Naive thymus-derived CD8-positive, alpha-beta T cell (primary cell): ENCODE results near the gene FITM1. TPM values are rescaled to one million over a fixed set of nuclear protein-coding genes. Genes with fewer than 3 reads are reported as not detected.
"Not testable (repeated sequence)": the region's sequence is repeated elsewhere in the genome, so short reads cannot be mapped to it uniquely, and the experiment has no call there.

Experiments used
- ATAC-seq, 2 donors: fragments of 150-1000 bp; cut with Tn5 transposase in 1 of 2; sonication (Bioruptor Pico), chemical (Tn5 transposase) in 1 of 2; 1 replicate in 1 of 2; 2 replicates in 1 of 2; pipeline ENCODE4 v1.10.0; 2021; ENCODE audit warnings: mild to moderate bottlenecking in 2 of 2, moderate library complexity in 2 of 2
- POLR2A ChIA-PET: fragments of 350-600 bp; sonication (Branson Sonifier 250); formaldehyde crosslinking; loops from one replicate; lab custom pipeline; 2021; ENCODE audit warnings: antibody characterized with exemption; lab: Charles Lee
- DNase-seq, 10 donors: peaks; one replicate each; pipeline versions ENCODE4 v3.0.0 to v3.0.0-alpha.2; 2020 to 2022
- H3K27ac Mint-ChIP-seq, 10 donors: one replicate each; pipeline ENCODE4 v1.8.0; 2020 to 2022; ENCODE audit warnings: mild to moderate bottlenecking in 10 of 10, mixed read lengths in 10 of 10, moderate library complexity in 4 of 10, inconsistent platforms in 1 of 10
- H3K27me3 Mint-ChIP-seq, 5 donors: one replicate each; pipeline ENCODE4 v1.8.0; 2021 to 2022; ENCODE audit warnings: mixed read lengths in 5 of 5
- H3K36me3 Mint-ChIP-seq, 3 donors: one replicate each; pipeline ENCODE4 v1.8.0; 2020 to 2022; ENCODE audit warnings: mixed read lengths in 3 of 3, mild to moderate bottlenecking in 2 of 3, inconsistent platforms in 1 of 3
- H3K4me1 Mint-ChIP-seq, 4 donors: one replicate each; pipeline ENCODE4 v1.8.0; 2021 to 2022; ENCODE audit warnings: mixed read lengths in 4 of 4
- H3K4me3 Mint-ChIP-seq, 10 donors: one replicate each; pipeline ENCODE4 v1.8.0; 2020 to 2022; ENCODE audit warnings: mild to moderate bottlenecking in 10 of 10, mixed read lengths in 10 of 10, moderate library complexity in 6 of 10, inconsistent platforms in 1 of 10
- H3K9me3 Mint-ChIP-seq, 9 donors: one replicate each; pipeline ENCODE4 v1.8.0; 2020 to 2022; ENCODE audit warnings: mixed read lengths in 9 of 9, mild to moderate bottlenecking in 3 of 9, inconsistent platforms in 1 of 9, moderate library complexity in 1 of 9
- polyA plus RNA-seq, 3 donors: library from polyadenylated mRNA; unstranded; fragments of 300-500 nt; fragmentation: Illumina TruSeq; gene quantifications; one replicate each; pipeline ENCODE4 v1.2.3, GENCODE V29; 2021
- total RNA-seq, 8 experiments: library from RNA in 2 of 8; stranded (reverse) in 2 of 8; gene quantifications; one replicate each; pipeline ENCODE4 v1.2.3 and lab custom pipeline; 2021 to 2026

Gene FITM1
- total and polyA plus RNA-seq, 5 experiments from 2014 or later: 0.52 to 2.2 (median 0.60) TPM

DNA sequence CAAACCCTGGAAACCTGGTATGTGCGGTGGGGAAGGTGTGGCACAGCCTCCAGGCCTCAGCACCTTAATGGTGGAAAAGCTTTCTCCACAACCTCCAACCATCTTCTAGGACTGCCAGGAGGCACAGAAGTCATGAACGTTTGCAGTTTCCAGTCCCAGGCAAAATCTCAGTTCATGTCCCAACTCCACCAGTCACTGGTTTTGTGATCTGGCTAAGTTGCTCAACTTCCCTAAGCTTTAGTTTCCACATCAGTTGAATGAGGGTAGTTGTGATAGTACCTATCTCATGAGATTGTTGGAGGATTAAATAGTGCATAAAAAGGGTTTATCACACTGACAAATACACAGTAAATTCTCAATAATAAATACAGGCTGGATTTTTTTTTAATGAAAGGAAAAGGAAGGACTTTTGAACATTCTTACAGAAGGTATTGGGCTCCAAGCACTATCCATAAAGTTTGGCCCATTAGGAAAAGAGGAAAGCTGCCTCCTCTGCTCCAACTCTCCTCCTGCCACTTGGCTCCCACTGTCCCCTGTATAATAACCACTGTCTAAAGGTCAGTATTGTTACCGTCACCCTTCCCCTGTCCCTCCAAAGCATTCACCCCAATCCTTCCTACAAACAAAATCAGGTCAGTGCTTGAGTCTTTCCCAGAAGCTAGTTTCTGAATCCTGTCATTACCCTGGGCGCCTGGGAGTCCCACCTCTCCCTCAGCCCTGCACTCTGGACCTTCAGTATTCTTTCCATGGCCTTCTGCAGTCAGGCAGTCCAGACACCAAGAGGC lies 30.1 kb upstream of the FITM1 start:
- Mint-ChIP-seq H3K9me3 (no peaks in the 10 kb centered on the region), H3K27me3 (no peaks in the 10 kb centered on the region), H3K36me3 (peaks cover 4 to 31% (median 26%) of the 10 kb centered on the region in 3 donors), H3K27ac (no peak overlapping the region), H3K4me1 (peaks cover 10 to 19% (median 15%) of the 10 kb centered on the region in 4 donors), H3K4me3 (no peak overlapping the region)
- POLR2A ChIA-PET: interaction anchor here (0.6 to 2.6 kb wide), 3 partner anchors 8 to 241 kb away, joined by 3 to 10 read pairs (median 3); no protein-coding TSS in a partner anchor
- DNase-seq: no peak
- no peak for ATAC-seq

GRCh38 chr14:24100982-24101494 lies 29.4 kb upstream of the FITM1 start:
- POLR2A ChIA-PET: interaction anchor here (0.7 to 2.6 kb wide), 2 partner anchors 8 to 21 kb away, joined by 3 to 10 read pairs; no protein-coding TSS in a partner anchor
- peaks cover 4 to 31% (median 26%) of the 10 kb centered on the region in 3 donors for H3K36me3 Mint-ChIP-seq

DNA sequence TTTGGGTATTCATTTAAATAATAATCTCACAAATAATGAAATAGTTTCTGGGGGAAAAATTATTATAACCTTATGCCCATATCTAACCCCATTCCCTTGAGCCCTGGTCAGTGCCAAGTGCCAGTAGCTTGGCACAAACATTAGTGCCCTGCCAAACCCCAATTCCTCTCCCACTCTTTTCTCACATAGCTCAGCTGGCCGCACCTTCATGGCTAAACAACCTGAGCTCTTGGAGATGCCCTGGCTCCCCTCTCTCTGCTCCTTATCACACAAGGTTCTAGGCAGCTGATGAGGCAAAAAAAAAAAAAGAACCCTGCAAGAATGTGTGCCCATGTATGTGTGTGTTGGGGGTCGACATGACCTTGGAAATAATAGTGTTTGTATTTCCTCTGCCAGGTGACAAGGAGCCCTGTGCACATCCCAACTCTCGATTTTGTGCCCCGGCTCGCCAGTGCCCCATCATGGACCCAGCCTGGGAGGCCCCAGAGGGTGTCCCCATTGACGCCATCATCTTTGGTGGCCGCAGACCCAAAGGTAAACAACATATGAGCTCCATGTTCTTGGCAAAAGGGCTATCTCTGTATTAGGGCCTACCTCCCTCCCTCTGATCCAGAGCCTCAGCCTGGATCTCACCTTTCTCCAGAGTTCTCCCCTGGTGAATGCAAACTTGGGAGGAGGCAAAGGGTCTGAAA lies 28.0 kb upstream of the FITM1 start:
- no peaks in the 10 kb centered on the region for H3K27me3 Mint-ChIP-seq
- H3K27ac Mint-ChIP-seq: peak overlapping the region in 1 of 10 donors; percentile 17
- ATAC-seq (no peak), DNase-seq (no peak)
- no peaks in the 10 kb centered on the region for H3K9me3 Mint-ChIP-seq
- H3K4me1 Mint-ChIP-seq: peaks cover 0 to 8% (median 3%) of the 10 kb centered on the region in 4 donors
- peaks cover 4 to 29% (median 26%) of the 10 kb centered on the region in 3 donors for H3K36me3 Mint-ChIP-seq
- no peak overlapping the region for H3K4me3 Mint-ChIP-seq
- POLR2A ChIA-PET: interaction anchor here (0.8 to 2.6 kb wide), 2 partner anchors 22 to 36 kb away, joined by 3 to 10 read pairs; no protein-coding TSS in a partner anchor

More at GRCh38 chr14:24100982-24101494, 29.4 kb upstream of the FITM1 start:
- H3K9me3 Mint-ChIP-seq: no peaks in the 10 kb centered on the region
- no peaks in the 10 kb centered on the region for H3K27me3 Mint-ChIP-seq
- ATAC-seq (no peak), DNase-seq (no peak)
- H3K27ac Mint-ChIP-seq: no peak overlapping the region
- no peak overlapping the region for H3K4me3 Mint-ChIP-seq
- peaks cover 5 to 14% (median 10%) of the 10 kb centered on the region in 4 donors for H3K4me1 Mint-ChIP-seq

DNA sequence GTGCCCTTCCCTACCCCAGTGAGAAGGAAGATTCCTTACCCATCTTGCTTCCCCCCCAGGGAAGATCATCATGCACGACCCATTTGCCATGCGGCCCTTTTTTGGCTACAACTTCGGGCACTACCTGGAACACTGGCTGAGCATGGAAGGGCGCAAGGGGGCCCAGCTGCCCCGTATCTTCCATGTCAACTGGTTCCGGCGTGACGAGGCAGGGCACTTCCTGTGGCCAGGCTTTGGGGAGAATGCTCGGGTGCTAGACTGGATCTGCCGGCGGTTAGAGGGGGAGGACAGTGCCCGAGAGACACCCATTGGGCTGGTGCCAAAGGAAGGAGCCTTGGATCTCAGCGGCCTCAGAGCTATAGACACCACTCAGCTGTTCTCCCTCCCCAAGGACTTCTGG lies 27.0 kb upstream of the FITM1 start:
- POLR2A ChIA-PET: interaction anchor here (0.8 kb wide), 1 partner anchor 1028 kb away, joined by 5 read pairs; no protein-coding TSS in a partner anchor
- Mint-ChIP-seq H3K4me3 (no peak overlapping the region), H3K9me3 (no peaks in the 10 kb centered on the region), H3K27ac (peak overlapping the region in 3 of 10 donors; percentile 11 to 37 (median 34)), H3K27me3 (no peaks in the 10 kb centered on the region), H3K36me3 (peaks cover 4 to 26% (median 24%) of the 10 kb centered on the region in 3 donors), H3K4me1 (peaks cover 2 to 15% (median 4%) of the 10 kb centered on the region in 4 donors)
- ATAC-seq: no peak
- no peak for DNase-seq

DNA sequence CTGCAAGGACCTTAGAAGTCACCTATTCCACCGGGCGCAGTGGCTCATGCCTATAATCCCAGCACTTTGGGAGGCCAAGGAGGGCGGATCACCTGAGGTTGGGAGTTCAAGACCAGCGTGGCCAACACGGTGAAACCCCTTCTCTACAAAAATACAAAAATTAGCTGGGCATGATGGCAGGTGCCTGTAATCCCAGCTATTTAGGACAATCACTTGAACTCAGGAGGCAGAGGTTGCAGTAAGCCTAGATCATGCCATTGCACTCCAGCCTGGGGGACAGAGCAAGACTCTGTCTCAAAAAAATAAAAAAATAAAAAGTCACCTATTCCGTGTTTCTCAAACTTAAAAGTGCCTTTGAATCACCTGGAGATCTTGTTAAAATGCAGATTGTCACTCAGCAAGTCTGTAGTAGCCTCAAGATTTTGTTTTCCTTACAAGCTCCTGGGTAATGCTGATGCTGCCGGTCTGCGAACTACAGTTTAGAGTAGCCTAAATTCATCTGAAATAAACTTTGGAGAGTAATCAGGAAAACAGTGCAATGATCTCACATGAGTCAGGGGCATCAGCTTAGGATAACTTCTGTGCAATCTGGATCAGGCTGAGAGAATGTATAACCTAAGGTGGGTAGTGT lies 24.7 kb upstream of the FITM1 start:
- POLR2A ChIA-PET: interaction anchor here (1.5 to 1.9 kb wide), 3 partner anchors 8 to 24 kb away, joined by 5 to 6 read pairs (median 6); no protein-coding TSS in a partner anchor

GRCh38 chr14:24106672-24107271 lies 23.7 kb upstream of the FITM1 start:
- Mint-ChIP-seq H3K27me3 (no peaks in the 10 kb centered on the region), H3K9me3 (no peaks in the 10 kb centered on the region), H3K36me3 (peaks cover 4 to 23% (median 6%) of the 10 kb centered on the region in 3 donors), H3K4me1 (peaks cover 7 to 20% (median 11%) of the 10 kb centered on the region in 4 donors), H3K4me3 (no peak overlapping the region), H3K27ac (peak overlapping the region in 1 of 10 donors; percentile 2)
- no peak for DNase-seq
- POLR2A ChIA-PET: interaction anchor here (0.5 to 1.5 kb wide), 7 partner anchors 12 to 564 kb away, joined by 3 to 8 read pairs (median 4); partner anchors contain the start of genes IRF9 and PCK2
- ATAC-seq: no peak

More for the DNA sequence above, 24.7 kb upstream of the FITM1 start:
- H3K9me3 Mint-ChIP-seq, ATAC-seq, H3K4me3 Mint-ChIP-seq, H3K27me3 Mint-ChIP-seq, DNase-seq: not testable (repeated sequence)
- H3K36me3 Mint-ChIP-seq: peaks cover 4 to 23% (median 10%) of the 10 kb centered on the region in 3 donors
- H3K4me1 Mint-ChIP-seq: peaks cover 7 to 20% (median 11%) of the 10 kb centered on the region in 4 donors
- peak overlapping the region in 5 of 10 donors; percentile 2 to 51 (median 36) for H3K27ac Mint-ChIP-seq

GRCh38 chr14:24108336-24108874 lies 22.1 kb upstream of the FITM1 start:
- POLR2A ChIA-PET: interaction anchor here (0.6 to 3.4 kb wide), 15 partner anchors 8 to 136 kb away, joined by 3 to 24 read pairs (median 4); partner anchors contain the start of genes CARMIL3, CHMP4A, EMC9 and IRF9
- Mint-ChIP-seq H3K4me3 (peak overlapping the region in 8 of 10 donors; percentile 2 to 57 (median 32)), H3K27me3 (no peaks in the 10 kb centered on the region), H3K4me1 (peaks cover 5 to 24% (median 11%) of the 10 kb centered on the region in 4 donors), H3K9me3 (no peaks in the 10 kb centered on the region), H3K36me3 (peaks cover 3 to 14% (median 4%) of the 10 kb centered on the region in 3 donors), H3K27ac (peak overlapping the region; percentile 83 to 98 (median 94))
- DNase-seq (no peak), ATAC-seq (peak; percentile 31 to 32)

DNA sequence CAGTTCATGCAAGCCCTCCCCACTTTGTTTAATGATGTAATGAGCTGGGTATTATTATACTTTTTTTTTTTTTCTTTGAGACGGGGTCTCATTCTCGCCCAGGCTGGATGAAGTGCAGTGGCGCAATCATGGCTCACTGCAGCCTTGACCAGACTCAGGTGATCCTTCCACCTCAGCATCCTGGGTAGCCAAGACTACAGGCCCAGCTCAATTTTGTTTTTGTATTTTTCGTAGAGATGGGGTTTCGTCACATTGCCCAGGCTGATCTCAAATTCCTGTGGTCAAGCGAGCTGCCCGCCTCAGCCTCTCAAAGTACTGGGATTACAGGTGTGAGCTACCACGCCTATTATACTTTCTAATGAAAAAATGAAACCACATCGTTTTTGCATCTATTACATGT lies 20.4 kb upstream of the FITM1 start:
- H3K4me1 Mint-ChIP-seq: peaks cover 5 to 27% (median 12%) of the 10 kb centered on the region in 4 donors
- peak overlapping the region in 4 of 10 donors; percentile 40 to 98 (median 82) for H3K27ac Mint-ChIP-seq
- ATAC-seq: no peak
- peaks cover 0 to 2% (median 0%) of the 10 kb centered on the region in 9 donors for H3K9me3 Mint-ChIP-seq
- H3K36me3 Mint-ChIP-seq: peaks cover 0 to 2% (median 0%) of the 10 kb centered on the region in 3 donors
- H3K27me3 Mint-ChIP-seq: peaks cover 0 to 4% (median 0%) of the 10 kb centered on the region in 5 donors
- DNase-seq: no peak
- no peak overlapping the region for H3K4me3 Mint-ChIP-seq
- POLR2A ChIA-PET: interaction anchor here (0.6 to 3.4 kb wide), 14 partner anchors 17 to 223 kb away, joined by 3 to 24 read pairs (median 3); partner anchors contain the start of genes IRF9, PCK2, PSME1 and PSME2

GRCh38 chr14:24110523-24110922 lies 19.9 kb upstream of the FITM1 start:
- Mint-ChIP-seq H3K4me3 (peak overlapping the region in 1 of 10 donors; percentile 28), H3K27ac (peak overlapping the region in 4 of 10 donors; percentile 19 to 83 (median 46)), H3K27me3 (peaks cover 0 to 4% (median 0%) of the 10 kb centered on the region in 5 donors), H3K36me3 (peaks cover 0 to 2% (median 0%) of the 10 kb centered on the region in 3 donors), H3K4me1 (peaks cover 10 to 32% (median 16%) of the 10 kb centered on the region in 4 donors), H3K9me3 (peaks cover 0 to 2% (median 0%) of the 10 kb centered on the region in 9 donors)
- ATAC-seq: no peak
- POLR2A ChIA-PET: interaction anchor here (0.6 to 3.4 kb wide), 10 partner anchors 17 to 103 kb away, joined by 3 to 24 read pairs (median 4); partner anchors contain the start of genes IRF9, PCK2, PSME1 and PSME2
- no peak for DNase-seq

GRCh38 chr14:24113379-24113800 lies 17.1 kb upstream of the FITM1 start:
- POLR2A ChIA-PET: interaction anchor here (0.8 to 7.7 kb wide), 19 partner anchors 9 to 827 kb away, joined by 3 to 177 read pairs (median 9); partner anchors contain the start of genes EMC9, IRF9, MDP1 and PCK2
- peak overlapping the region; percentile 89 to 99 (median 98) for H3K4me3 Mint-ChIP-seq
- H3K27me3 Mint-ChIP-seq: peaks cover 0 to 4% (median 0%) of the 10 kb centered on the region in 5 donors
- ATAC-seq (no peak), DNase-seq (no peak)
- peaks cover 0 to 2% (median 0%) of the 10 kb centered on the region in 9 donors for H3K9me3 Mint-ChIP-seq
- peaks cover 24 to 50% (median 40%) of the 10 kb centered on the region in 4 donors for H3K4me1 Mint-ChIP-seq
- H3K27ac Mint-ChIP-seq: peak overlapping the region; percentile 95 to 100 (median 99)
- H3K36me3 Mint-ChIP-seq: peaks cover under 1 to 20% (median 4%) of the 10 kb centered on the region in 3 donors
